GM23338 (cell line): Measurements from ENCODE around the gene AQP12B. TPM values are rescaled to one million over a fixed set of nuclear protein-coding genes. Genes with fewer than 3 reads are reported as not detected.

ENCODE experiments used
- ATAC-seq: fragments of 200-7000 bp; cut with Tn5 transposase; 3 replicates; pipeline ENCODE4 v1.9.1; 2020
- DNase-seq: peaks from one replicate; pipeline ENCODE4 v3.0.0-alpha.2; 2015; ENCODE audit warnings: low spot score
- H2AFZ ChIP-seq: fragments of 200-600 bp; sonication (generic); 2 replicates; pipeline ENCODE4 v1.8.0; 2016; ENCODE audit warnings: antibody characterized with exemption, mild to moderate bottlenecking, moderate library complexity
- H3F3A ChIP-seq: fragments of 200-600 bp; sonication (generic); replicated peaks from 2 replicates; pipeline ENCODE4 v1.8.0; 2017; ENCODE audit warnings: antibody characterized with exemption, mixed run types, low read depth
- H3K27ac ChIP-seq: fragments of 200-600 bp; sonication (generic); 2 replicates; pipeline ENCODE4 v1.6.1; 2016; ENCODE audit warnings: low read depth
- H3K27me3 ChIP-seq: fragments of 200-600 bp; sonication (generic); 2 replicates; pipeline ENCODE4 v1.8.0; 2016; ENCODE audit warnings: mild to moderate bottlenecking, mixed run types, moderate library complexity; ENCODE audit not compliant: insufficient read depth
- H3K36me3 ChIP-seq: fragments of 200-600 bp; sonication (generic); 2 replicates; pipeline ENCODE4 v1.8.0; 2016; ENCODE audit warnings: mild to moderate bottlenecking; ENCODE audit not compliant: insufficient read depth
- H3K4me1 ChIP-seq: fragments of 200-600 bp; sonication (generic); 2 replicates; pipeline ENCODE4 v1.8.0; 2016; ENCODE audit warnings: mild to moderate bottlenecking, moderate library complexity; ENCODE audit not compliant: insufficient read depth
- H3K4me2 ChIP-seq: fragments of 200-600 bp; sonication (generic); 2 replicates; pipeline ENCODE4 v1.7.1; 2017; ENCODE audit warnings: mixed run types
- H3K4me3 ChIP-seq: fragments of 200-600 bp; sonication (generic); 2 replicates; pipeline ENCODE4 v1.6.1; 2016; ENCODE audit warnings: mixed run types
- H3K79me2 ChIP-seq: fragments of 200-600 bp; sonication (generic); replicated peaks from 2 replicates; pipeline ENCODE4 v1.8.0; 2017; ENCODE audit warnings: mild to moderate bottlenecking; ENCODE audit not compliant: insufficient read depth
- H3K9me2 ChIP-seq: fragments of 200-600 bp; sonication (generic); 2 replicates; pipeline ENCODE4 v1.8.0; 2017; ENCODE audit not compliant: insufficient read depth
- H4K20me1 ChIP-seq: fragments of 200-600 bp; sonication (generic); replicated peaks from 2 replicates; pipeline ENCODE4 v1.8.0; 2017; ENCODE audit warnings: mild to moderate bottlenecking; ENCODE audit not compliant: insufficient read depth
- H3K27ac Mint-ChIP-seq: 2 replicates; pipeline ENCODE4 v1.8.0; 2020; ENCODE audit warnings: inconsistent platforms, mild to moderate bottlenecking, moderate library complexity, mixed read lengths
- H3K27me3 Mint-ChIP-seq: 3 replicates; pipeline ENCODE4 v1.8.0; 2022; ENCODE audit warnings: low read depth, mild to moderate bottlenecking, moderate library complexity, mixed read lengths, inconsistent platforms; ENCODE audit not compliant: insufficient read depth, poor library complexity
- H3K36me3 Mint-ChIP-seq: 3 replicates; pipeline ENCODE4 v1.8.0; 2021; ENCODE audit warnings: low read depth, mild to moderate bottlenecking, inconsistent platforms, moderate library complexity, mixed read lengths
- H3K4me1 Mint-ChIP-seq: 3 replicates; pipeline ENCODE4 v1.8.0; 2020; ENCODE audit warnings: mild to moderate bottlenecking, inconsistent platforms, mixed read lengths
- H3K4me3 Mint-ChIP-seq: 3 replicates; pipeline ENCODE4 v1.8.0; 2021; ENCODE audit warnings: moderate library complexity, mild to moderate bottlenecking, inconsistent platforms, mixed read lengths
- H3K9me3 Mint-ChIP-seq: 3 replicates; pipeline ENCODE4 v1.8.0; 2020; ENCODE audit warnings: moderate library complexity, mild to moderate bottlenecking, inconsistent platforms, mixed read lengths
- CTCF ChIP-seq, 2 experiments: fragments of 200-600 bp in 1 of 2; sonication (generic) in 1 of 2; conservative IDR thresholded peaks; 2 replicates each; pipeline versions ENCODE4 v1.5.1 to v1.6.1; 2016 to 2017; ENCODE audit warnings: antibody characterized with exemption in 2 of 2, low read depth in 2 of 2, mild to moderate bottlenecking in 2 of 2, moderate library complexity in 1 of 2
- ETS1 ChIP-seq: IDR thresholded peaks from 2 replicates; pipeline ENCODE4 v1.6.1; 2016; ENCODE audit warnings: antibody characterized with exemption
- EZH2 ChIP-seq: fragments of 200-600 bp; sonication (generic); IDR thresholded peaks from one replicate; pipeline ENCODE4 v1.8.0; 2017; ENCODE audit warnings: antibody characterized with exemption, mild to moderate bottlenecking, low read depth; ENCODE audit not compliant: unreplicated experiment
- EZH2phosphoT487 ChIP-seq: fragments of 200-600 bp; sonication (generic); IDR thresholded peaks from one replicate; pipeline ENCODE4 v1.8.1; 2018; ENCODE audit warnings: antibody characterized with exemption; ENCODE audit not compliant: unreplicated experiment
- STAT1 ChIP-seq: IDR thresholded peaks from one replicate; pipeline ENCODE4 v1.6.1; 2016; ENCODE audit warnings: antibody characterized with exemption; ENCODE audit not compliant: unreplicated experiment
- ZNF331 ChIP-seq: fragments of 250-450 bp; sonication (Bioruptor Pico); IDR thresholded peaks from 2 replicates; pipeline ENCODE4 v1.5.0; 2020; ENCODE audit warnings: low read depth, mild to moderate bottlenecking, moderate library complexity
- ZNF462 ChIP-seq: fragments of 250-450 bp; sonication (Bioruptor Pico); IDR thresholded peaks from 2 replicates; pipeline ENCODE4 v1.5.0; 2020; ENCODE audit warnings: mild to moderate bottlenecking, moderate library complexity
- polyA plus RNA-seq: library from polyadenylated mRNA; unstranded; fragments of >200 nt; fragmentation: Nextera tagmentation; extraction: Ambion mirVana; gene quantifications from 2 replicates; pipeline ENCODE4 v1.2.1, GENCODE V29; 2016
- total RNA-seq: library from RNA; depleted of rRNA; stranded (reverse); fragments of >200 nt; shearing (Covaris generic); gene quantifications from 2 replicates; pipeline ENCODE4 v1.2.3, GENCODE V29; 2014

The AQP12B gene
- total and polyA plus RNA-seq, 2 experiments from 2014 or later = not detected

- no peak for TF ChIP-seq ZNF462
- no peak for TF ChIP-seq ZNF331 (CRISPR knock-in tag)
- no peak for TF ChIP-seq EZH2
- no peak for TF ChIP-seq EZH2phosphoT487
Measured at GRCh38 chr2:240711701-240712100, 29.0 kb upstream of the AQP12B start (continued).

- no peak overlapping the region for H2AFZ ChIP-seq
- H3K4me1 Mint-ChIP-seq = peaks cover 3% of the 10 kb centered on the region; the same call in 1 of the 3 replicates
- H3K4me1 ChIP-seq = no peaks in the 10 kb centered on the region
- H3K27ac ChIP-seq = no peak overlapping the region
- H3K36me3 Mint-ChIP-seq = peaks cover 14% of the 10 kb centered on the region
- no peak overlapping the region for H3K4me2 ChIP-seq
- no peak overlapping the region for H3K27ac Mint-ChIP-seq
- no peaks in the 10 kb centered on the region for H3K27me3 ChIP-seq
- ATAC-seq (no peak), DNase-seq (no peak)
- no peaks in the 10 kb centered on the region for H3K9me3 Mint-ChIP-seq
- no peaks in the 10 kb centered on the region for H3F3A ChIP-seq
- no peaks in the 10 kb centered on the region for H3K36me3 ChIP-seq
- peaks cover 37% of the 10 kb centered on the region for H3K27me3 Mint-ChIP-seq
- H3K4me3 Mint-ChIP-seq = no peak overlapping the region
- no peaks in the 10 kb centered on the region for H4K20me1 ChIP-seq
- TF ChIP-seq ETS1 = no peak
- no peak for TF ChIP-seq CTCF (conservative IDR thresholded peaks at IDR 0.05; ENCODE audit: low read depth in 2 of 2)
- no peak for TF ChIP-seq STAT1
- no peak overlapping the region for H3K4me3 ChIP-seq
- no peaks in the 10 kb centered on the region for H3K9me2 ChIP-seq
- no peaks in the 10 kb centered on the region for H3K79me2 ChIP-seq
Measured at GRCh38 chr2:240711296-240711695, 28.6 kb upstream of the AQP12B start.
